ENCODE measurements around the gene S100A2.

DNA sequence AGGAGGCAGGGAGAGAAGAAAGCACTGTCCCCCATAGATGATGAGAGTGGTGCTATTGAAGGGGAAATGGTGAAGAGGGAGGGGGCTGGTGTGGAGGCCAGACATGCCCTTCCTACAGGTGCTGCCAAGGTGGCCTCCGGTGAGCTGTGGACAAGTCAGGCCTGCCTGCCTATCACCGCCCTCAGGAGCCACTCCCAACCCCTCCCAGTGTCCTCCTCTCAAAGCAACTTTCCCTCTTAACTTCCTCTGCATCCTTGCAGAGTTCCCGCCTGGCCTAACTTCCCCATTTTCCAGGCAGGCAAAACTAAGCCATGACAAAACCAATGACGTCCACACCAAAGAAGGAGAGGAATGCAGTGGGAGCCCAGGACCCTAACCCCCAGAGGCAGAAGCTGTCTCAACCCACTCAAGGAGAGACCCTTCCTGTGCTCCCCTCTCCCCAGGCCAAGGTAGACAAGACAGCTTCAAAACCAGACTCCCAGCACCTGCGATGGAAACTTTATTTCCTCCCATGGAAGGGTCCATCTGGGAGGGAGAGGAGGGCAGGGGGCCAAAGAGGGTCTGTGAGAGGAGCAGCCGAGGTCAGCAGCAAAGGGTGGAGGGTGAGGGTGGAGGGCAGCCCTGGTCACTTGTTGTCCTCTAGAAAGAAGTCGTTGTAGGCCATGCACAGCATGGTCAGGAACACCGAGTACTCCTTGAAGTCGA lies 28.8 kb downstream of the S100A2 start:
- no peak for TF ChIP-seq CTCF (IDR thresholded peaks at IDR 0.05)
- no peak for TF ChIP-seq EZH2 (IDR thresholded peaks at IDR 0.05; ENCODE audit: borderline replicate concordance, insufficient read depth, low read depth, low read length, poor library complexity, severe bottlenecking)
